Spleen (tissue), 13 donors: ENCODE measurements around the gene PPIL4. TPM values are rescaled to one million over a fixed set of nuclear protein-coding genes. Genes with fewer than 3 reads are reported as not detected.

Source experiments
- DNase-seq: peaks from one replicate; pipeline ENCODE4 v3.0.0-alpha.2; 2020
- H3K27ac ChIP-seq, 8 donors: fragments of 200-600 bp; sonication (generic) in 7 of 8; 1 replicate in 4 of 8; 2 replicates in 4 of 8; pipeline versions ENCODE4 v1.5.0 to v1.8.0; 2016 to 2021; ENCODE audit warnings: inconsistent platforms in 4 of 8, mild to moderate bottlenecking in 4 of 8, moderate library complexity in 1 of 8
- H3K27me3 ChIP-seq, 7 donors: fragments of 200-600 bp; sonication (generic) in 6 of 7; replicated peaks in 1 of 7; 1 replicate in 4 of 7; 2 replicates in 3 of 7; pipeline versions ENCODE4 v1.5.0 to v1.8.0; 2016 to 2021; ENCODE audit warnings: inconsistent platforms in 3 of 7, mild to moderate bottlenecking in 1 of 7
- H3K36me3 ChIP-seq, 6 donors: fragments of 200-600 bp; sonication (generic) in 5 of 6; 1 replicate in 4 of 6; 2 replicates in 2 of 6; pipeline versions ENCODE4 v1.5.0 to v1.8.0; 2016 to 2021; ENCODE audit warnings: inconsistent platforms in 2 of 6
- H3K4me1 ChIP-seq, 6 donors: fragments of 200-600 bp; sonication (generic) in 5 of 6; 1 replicate in 3 of 6; 2 replicates in 3 of 6; pipeline versions ENCODE4 v1.5.0 to v1.8.0; 2016 to 2021; ENCODE audit warnings: inconsistent platforms in 3 of 6
- H3K4me3 ChIP-seq, 8 donors: fragments of 200-600 bp; sonication (generic) in 7 of 8; 1 replicate in 4 of 8; 2 replicates in 4 of 8; pipeline versions ENCODE4 v1.5.0 to v1.8.0; 2016 to 2021; ENCODE audit warnings: inconsistent platforms in 4 of 8, mild to moderate bottlenecking in 4 of 8, moderate library complexity in 2 of 8
- H3K9me3 ChIP-seq, 8 donors: fragments of 200-600 bp; sonication (generic) in 7 of 8; 1 replicate in 4 of 8; 2 replicates in 4 of 8; pipeline versions ENCODE4 v1.5.0 to v1.8.0; 2016 to 2021; ENCODE audit warnings: inconsistent platforms in 4 of 8
- POLR2A ChIP-seq, 3 donors: fragments of 450-650 bp; IDR thresholded peaks; one replicate each; pipeline ENCODE4 v1.5.1; 2017; ENCODE audit warnings: antibody characterized with exemption in 3 of 3, mild to moderate bottlenecking in 1 of 3
- POLR2AphosphoS5 ChIP-seq, 3 donors: sonication (generic); formaldehyde crosslinking; IDR thresholded peaks; one replicate each; pipeline ENCODE4 v1.5.1; 2017; ENCODE audit warnings: antibody characterized with exemption in 3 of 3
- WGBS, 5 donors: extraction: QIAGEN DNeasy Blood & Tissue Kit in 3 of 5; methylation state at CpG; one replicate each; pipeline versions ENCODE4 v1.1.5 to v1.1.7; 2013 to 2018; 5-methylcytosine and 5-hydroxymethylcytosine counted together
- intact Hi-C: fragments of 100-400 bp; cut with DNase I; formaldehyde crosslinking; loops from one replicate; pipeline ENCODE4 v1.15.0; 2023; ENCODE audit warnings: low total_unique reads
- long read RNA-seq, 2 donors: transcript quantifications; one replicate each; lab custom pipeline, GENCODE V29; 2026
- polyA plus RNA-seq, 3 donors: library from polyadenylated mRNA; stranded (reverse); fragments of 200-250 nt; gene quantifications; one replicate each; pipeline ENCODE4 v1.2.1, GENCODE V29; 2013
- total RNA-seq, 7 donors: library from RNA; depleted of rRNA in 3 of 7; stranded (reverse); fragments of >200 nt in 3 of 7; fragmentation: NEBNext Ultra II Directional in 4 of 7; extraction: Animal tissue kit (Norgen Biotek cat#: 25700) in 4 of 7; gene quantifications; one replicate each; pipeline versions ENCODE4 v1.1.0 to v1.2.1, GENCODE V29; 2016 to 2021
- TF ChIP-seq, protein P1 (sequence below), 11 experiments: fragments of 200-600 bp in 7 of 11; fragments of 450-650 bp in 4 of 11; sonication (generic) in 4 of 11; IDR thresholded peaks in 8 of 11; conservative IDR thresholded peaks in 3 of 11; 1 replicate in 7 of 11; 2 replicates in 4 of 11; pipeline versions ENCODE4 v1.4.0 to v1.8.0; 2016 to 2021; ENCODE audit warnings: antibody characterized with exemption in 11 of 11, inconsistent platforms in 4 of 11, mild to moderate bottlenecking in 1 of 11
- donor health status: healthy with polysubstance abuse.
- donor health status: DM: no; HTN: no; CAD: no; lungs with moderate emphysema.
- donor health status: DM: no; HTN: no; CAD: no.
- donor health status: Bipolar disorder and iron deficiency.
- donor health status: healthy.
- donor health status: DM: no; HTN: no; CAD: no.
- donor health status: DM: yes; HTN: yes; CAD: no.

The PPIL4 gene, protein sequence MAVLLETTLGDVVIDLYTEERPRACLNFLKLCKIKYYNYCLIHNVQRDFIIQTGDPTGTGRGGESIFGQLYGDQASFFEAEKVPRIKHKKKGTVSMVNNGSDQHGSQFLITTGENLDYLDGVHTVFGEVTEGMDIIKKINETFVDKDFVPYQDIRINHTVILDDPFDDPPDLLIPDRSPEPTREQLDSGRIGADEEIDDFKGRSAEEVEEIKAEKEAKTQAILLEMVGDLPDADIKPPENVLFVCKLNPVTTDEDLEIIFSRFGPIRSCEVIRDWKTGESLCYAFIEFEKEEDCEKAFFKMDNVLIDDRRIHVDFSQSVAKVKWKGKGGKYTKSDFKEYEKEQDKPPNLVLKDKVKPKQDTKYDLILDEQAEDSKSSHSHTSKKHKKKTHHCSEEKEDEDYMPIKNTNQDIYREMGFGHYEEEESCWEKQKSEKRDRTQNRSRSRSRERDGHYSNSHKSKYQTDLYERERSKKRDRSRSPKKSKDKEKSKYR
- total RNA-seq = 10 to 100 TPM; 24.8 to 36.8 (median 30.7) TPM
- 10 to 100 TPM; 14.7 to 18.5 (median 16.8) TPM for polyA plus RNA-seq
- long read RNA-seq, donor 1, partial matches to known transcripts = 65 of 100 reads
- long read RNA-seq, donor 1, other reads (novel, unspliced or antisense) = 31 of 100 reads
- long read RNA-seq, donor 2, transcript PPIL4-201 (13 exons, 2,232 nt) = major isoform, 5 of 5 reads
- long read RNA-seq, donor 2, partial matches to known transcripts = 0 of 5 reads
- long read RNA-seq, donor 2, other reads (novel, unspliced or antisense) = 0 of 5 reads

DNA sequence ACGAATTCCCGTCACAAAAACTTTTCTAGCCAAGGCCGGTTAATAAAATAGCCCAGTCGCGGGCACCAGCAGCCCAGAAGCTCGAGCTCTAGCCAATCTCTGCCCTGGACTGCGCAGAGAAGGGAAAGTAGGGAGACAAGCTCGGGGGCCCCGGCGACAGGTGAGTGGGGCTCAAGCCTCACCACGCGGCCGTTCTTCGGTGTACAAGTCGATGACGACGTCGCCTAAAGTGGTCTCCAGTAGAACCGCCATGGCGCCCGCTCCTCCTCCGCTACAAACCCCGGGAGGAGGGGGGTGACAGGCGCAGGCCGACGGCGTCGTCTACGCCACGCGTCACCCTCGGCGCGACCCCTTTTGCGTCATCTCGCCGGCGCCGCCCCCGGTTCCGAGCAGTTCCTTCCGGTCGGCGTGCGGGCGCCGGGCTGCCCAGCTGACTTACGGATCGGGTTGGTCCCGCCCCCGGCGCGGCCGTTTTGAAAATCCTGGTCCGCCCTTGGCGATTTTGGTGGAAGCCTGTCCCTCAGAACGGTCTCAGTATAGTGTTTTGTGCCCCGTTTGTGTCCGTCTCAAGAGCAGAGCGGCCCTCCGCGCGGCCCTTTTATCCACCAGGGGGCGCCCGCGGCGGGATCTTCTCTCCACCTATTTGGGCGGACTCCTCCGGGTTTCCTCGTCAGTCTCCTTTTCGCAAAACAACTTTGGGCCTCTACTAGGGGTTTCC is at the start of gene PPIL4:
Gene PPIL4 (minus strand): TSS at position 290 of the 718 bp plus-strand sequence. CDS start 38 bp downstream, at position 252.
- H3K27me3 ChIP-seq = no peaks in the 10 kb centered on the region
- peak within 1 kb of the TSS; percentile 84 to 98 (median 90) for H3K4me3 ChIP-seq
- peak within 1 kb of the TSS; percentile 94 to 99 (median 96) for H3K27ac ChIP-seq
- peaks cover 23 to 55% (median 43%) of the 10 kb centered on the region in 6 donors for H3K4me1 ChIP-seq
- 0 to 1% (median 0%) methylated on average over 28 to 71 of the region's 71 CpGs for WGBS, 5 donors
- H3K36me3 ChIP-seq = peaks cover 0 to 15% (median under 1%) of the 10 kb centered on the region in 6 donors
- DNase-seq = peak; percentile 99
- TF ChIP-seq POLR2A (IDR thresholded peaks at IDR 0.05) (peak; percentile 63 to 97 (median 77)), POLR2AphosphoS5 (IDR thresholded peaks at IDR 0.05) (peak; percentile 97 to 99 (median 97))
- TF ChIP-seq, protein P1, sequence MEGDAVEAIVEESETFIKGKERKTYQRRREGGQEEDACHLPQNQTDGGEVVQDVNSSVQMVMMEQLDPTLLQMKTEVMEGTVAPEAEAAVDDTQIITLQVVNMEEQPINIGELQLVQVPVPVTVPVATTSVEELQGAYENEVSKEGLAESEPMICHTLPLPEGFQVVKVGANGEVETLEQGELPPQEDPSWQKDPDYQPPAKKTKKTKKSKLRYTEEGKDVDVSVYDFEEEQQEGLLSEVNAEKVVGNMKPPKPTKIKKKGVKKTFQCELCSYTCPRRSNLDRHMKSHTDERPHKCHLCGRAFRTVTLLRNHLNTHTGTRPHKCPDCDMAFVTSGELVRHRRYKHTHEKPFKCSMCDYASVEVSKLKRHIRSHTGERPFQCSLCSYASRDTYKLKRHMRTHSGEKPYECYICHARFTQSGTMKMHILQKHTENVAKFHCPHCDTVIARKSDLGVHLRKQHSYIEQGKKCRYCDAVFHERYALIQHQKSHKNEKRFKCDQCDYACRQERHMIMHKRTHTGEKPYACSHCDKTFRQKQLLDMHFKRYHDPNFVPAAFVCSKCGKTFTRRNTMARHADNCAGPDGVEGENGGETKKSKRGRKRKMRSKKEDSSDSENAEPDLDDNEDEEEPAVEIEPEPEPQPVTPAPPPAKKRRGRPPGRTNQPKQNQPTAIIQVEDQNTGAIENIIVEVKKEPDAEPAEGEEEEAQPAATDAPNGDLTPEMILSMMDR (IDR thresholded peaks at IDR 0.05 in 8 of 11, conservative IDR thresholded peaks at IDR 0.05 in 3 of 11) = peak; percentile 78 to 95 (median 91)
- intact Hi-C loops = no loop called here
- no peaks in the 10 kb centered on the region for H3K9me3 ChIP-seq

DNA sequence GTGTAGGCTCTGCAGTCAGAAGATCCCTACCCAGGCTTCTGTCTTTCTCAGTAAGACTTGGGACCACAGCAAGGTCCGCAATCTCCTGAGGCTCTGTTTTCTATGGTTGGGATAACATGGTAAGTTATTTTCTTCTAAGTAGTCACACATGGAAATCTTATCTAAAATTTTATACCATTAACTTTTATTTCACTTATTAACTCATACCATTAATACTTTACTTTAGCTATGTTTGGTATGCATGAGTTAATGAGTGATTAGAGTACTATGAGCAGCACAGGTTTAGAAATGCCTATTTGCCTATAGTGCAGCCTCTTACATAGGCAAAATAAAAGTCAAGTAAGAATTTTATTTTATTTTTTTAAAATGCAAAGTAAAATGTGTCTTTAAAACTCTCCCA is 47.6 kb upstream of the PPIL4 start:
- Histone ChIP-seq H3K4me1 (no peaks in the 10 kb centered on the region), H3K36me3 (peaks cover 3 to 100% (median 75%) of the 10 kb centered on the region in 6 donors), H3K27ac (no peak overlapping the region), H3K27me3 (no peaks in the 10 kb centered on the region), H3K4me3 (no peak overlapping the region), H3K9me3 (no peaks in the 10 kb centered on the region)
- no peak for DNase-seq
- 95 to 100% (median 96%) methylated on average over 1 of the region's 1 CpG for WGBS, 5 donors
- TF ChIP-seq, protein P1 (IDR thresholded peaks at IDR 0.05 in 8 of 11, conservative IDR thresholded peaks at IDR 0.05 in 3 of 11) = no peak
- TF ChIP-seq POLR2A (IDR thresholded peaks at IDR 0.05) (no peak), POLR2AphosphoS5 (IDR thresholded peaks at IDR 0.05) (no peak)
- intact Hi-C loops = no loop called here

DNA sequence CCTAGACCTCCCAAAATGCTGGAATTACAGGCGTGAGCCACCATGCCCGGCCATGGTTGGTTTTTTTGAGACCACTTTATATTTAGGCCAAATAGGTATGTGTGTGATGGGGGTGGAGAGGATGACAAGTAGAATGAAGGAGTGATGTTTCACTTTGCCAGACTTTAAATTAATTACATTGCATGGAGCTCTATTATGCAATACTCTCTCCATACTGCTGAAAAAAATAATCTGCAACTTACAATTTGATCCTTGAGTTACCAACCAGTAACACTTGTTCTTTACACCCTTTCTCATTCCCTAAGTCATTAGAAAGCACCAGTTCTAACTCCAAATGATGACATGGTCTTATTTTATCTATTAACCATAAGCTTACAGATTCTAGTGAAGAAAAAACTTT is 47.1 kb upstream of the PPIL4 start:
- WGBS, 5 donors = 93 to 97% (median 96%) methylated on average over 2 of the region's 2 CpGs
- H3K4me1 ChIP-seq = no peaks in the 10 kb centered on the region
- no peak overlapping the region for H3K4me3 ChIP-seq
- H3K36me3 ChIP-seq = peaks cover 3 to 100% (median 75%) of the 10 kb centered on the region in 6 donors
- no peak overlapping the region for H3K27ac ChIP-seq
- intact Hi-C loops = no loop called here
- DNase-seq = no peak
- TF ChIP-seq POLR2AphosphoS5 (IDR thresholded peaks at IDR 0.05) (no peak), POLR2A (IDR thresholded peaks at IDR 0.05) (no peak)
- TF ChIP-seq, protein P1 (IDR thresholded peaks at IDR 0.05 in 8 of 11, conservative IDR thresholded peaks at IDR 0.05 in 3 of 11) = no peak
- H3K27me3 ChIP-seq = no peaks in the 10 kb centered on the region
- H3K9me3 ChIP-seq = no peaks in the 10 kb centered on the region
